ENCODE data around the gene TCEANC2.
"Not testable (repeated sequence)": the region's sequence is repeated elsewhere in the genome, so short reads cannot be mapped to it uniquely, and the experiment has no call there.

TCEANC2 gene

DNA sequence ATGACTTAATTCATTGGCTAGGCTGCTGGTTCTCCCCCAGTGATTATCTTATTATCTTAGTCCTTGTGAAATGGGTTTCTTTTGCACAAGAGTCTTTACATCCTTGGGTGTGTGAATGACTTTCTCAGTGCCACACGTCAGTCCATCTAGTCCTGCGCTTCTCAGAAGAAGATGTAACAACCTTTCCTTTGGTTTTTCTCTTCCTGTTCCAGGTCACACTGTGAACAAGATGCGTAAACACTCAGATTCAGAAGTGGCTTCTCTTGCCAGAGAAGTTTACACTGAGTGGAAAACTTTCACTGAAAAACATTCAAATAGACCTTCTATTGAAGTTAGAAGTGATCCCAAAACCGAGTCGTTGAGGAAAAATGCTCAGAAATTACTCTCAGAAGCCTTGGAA, 35.0 kb downstream of the TCEANC2 start:
- no peak overlapping the region for H3K4me3 ChIP-seq (ENCODE audit: control insufficient read depth, low read depth, low read length)
- no peak for DNase-seq (ENCODE audit: low read depth)
- TF ChIP-seq, protein P1, sequence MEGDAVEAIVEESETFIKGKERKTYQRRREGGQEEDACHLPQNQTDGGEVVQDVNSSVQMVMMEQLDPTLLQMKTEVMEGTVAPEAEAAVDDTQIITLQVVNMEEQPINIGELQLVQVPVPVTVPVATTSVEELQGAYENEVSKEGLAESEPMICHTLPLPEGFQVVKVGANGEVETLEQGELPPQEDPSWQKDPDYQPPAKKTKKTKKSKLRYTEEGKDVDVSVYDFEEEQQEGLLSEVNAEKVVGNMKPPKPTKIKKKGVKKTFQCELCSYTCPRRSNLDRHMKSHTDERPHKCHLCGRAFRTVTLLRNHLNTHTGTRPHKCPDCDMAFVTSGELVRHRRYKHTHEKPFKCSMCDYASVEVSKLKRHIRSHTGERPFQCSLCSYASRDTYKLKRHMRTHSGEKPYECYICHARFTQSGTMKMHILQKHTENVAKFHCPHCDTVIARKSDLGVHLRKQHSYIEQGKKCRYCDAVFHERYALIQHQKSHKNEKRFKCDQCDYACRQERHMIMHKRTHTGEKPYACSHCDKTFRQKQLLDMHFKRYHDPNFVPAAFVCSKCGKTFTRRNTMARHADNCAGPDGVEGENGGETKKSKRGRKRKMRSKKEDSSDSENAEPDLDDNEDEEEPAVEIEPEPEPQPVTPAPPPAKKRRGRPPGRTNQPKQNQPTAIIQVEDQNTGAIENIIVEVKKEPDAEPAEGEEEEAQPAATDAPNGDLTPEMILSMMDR (conservative IDR thresholded peaks at IDR 0.05; ENCODE audit: control insufficient read depth, insufficient read depth, low read depth, low read length) = no peak

DNA sequence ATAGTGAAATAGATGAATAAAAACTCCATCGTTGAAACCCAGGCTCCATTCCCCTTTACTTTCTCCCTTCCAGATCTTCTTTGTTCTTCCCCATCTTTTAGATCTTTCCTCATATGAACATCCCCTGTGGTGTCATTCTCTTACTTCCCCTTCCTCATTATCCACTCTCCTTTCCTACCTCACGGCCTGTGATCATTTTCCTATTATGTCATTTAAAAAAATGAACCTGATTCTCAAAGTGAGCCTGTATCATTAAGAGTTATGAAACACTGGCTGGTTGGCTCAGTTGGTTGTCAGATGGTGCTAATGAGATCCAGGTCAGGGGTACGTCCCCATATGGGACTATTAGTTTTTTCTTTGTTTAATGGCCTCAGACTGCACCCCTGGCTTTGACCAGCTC, 38.3 kb downstream of the TCEANC2 start:
- H3K4me3 ChIP-seq (ENCODE audit: control insufficient read depth, low read depth, low read length) = no peak overlapping the region
- DNase-seq (ENCODE audit: low read depth) = no peak
- TF ChIP-seq, protein P1 (conservative IDR thresholded peaks at IDR 0.05; ENCODE audit: control insufficient read depth, insufficient read depth, low read depth, low read length) = no peak

DNA sequence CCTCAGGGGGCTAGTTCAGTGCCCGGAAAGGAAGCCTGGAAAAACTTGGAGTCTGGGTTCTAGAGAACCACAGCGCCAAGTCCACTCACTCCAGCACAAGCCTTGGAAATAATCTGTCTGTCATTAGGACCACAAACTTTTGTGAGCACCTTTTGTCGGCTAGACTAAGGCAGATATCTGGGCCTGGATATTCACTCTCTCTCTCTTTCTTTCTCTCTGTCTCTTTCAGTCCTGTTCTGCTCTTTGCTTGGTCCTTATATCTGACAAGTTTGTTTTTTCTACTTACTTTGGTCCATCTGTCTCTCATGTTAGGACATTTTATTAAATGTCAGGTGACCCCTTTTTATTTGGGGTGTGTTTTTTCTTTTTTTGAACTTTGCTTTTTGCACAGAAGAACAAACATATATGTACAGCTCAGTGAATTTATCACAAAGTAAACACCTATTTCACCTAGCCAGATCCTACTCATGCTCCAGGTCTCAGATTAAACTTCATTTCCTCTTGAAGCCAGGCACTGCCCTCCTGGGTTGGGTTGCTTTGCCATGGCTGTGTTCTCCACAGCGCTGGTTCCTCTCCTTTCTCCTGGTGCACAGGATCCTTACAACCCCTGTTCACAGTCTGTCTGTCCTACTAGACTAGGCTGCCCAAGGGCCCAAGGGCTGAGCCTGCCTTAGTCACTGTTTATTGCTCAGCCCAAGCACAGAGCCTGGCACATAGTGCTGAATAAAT, 40.8 kb downstream of the TCEANC2 start:
- no peak overlapping the region for H3K4me3 ChIP-seq (ENCODE audit: control insufficient read depth, low read depth, low read length)
- no peak for DNase-seq (ENCODE audit: low read depth)
- TF ChIP-seq, protein P1 (conservative IDR thresholded peaks at IDR 0.05; ENCODE audit: control insufficient read depth, insufficient read depth, low read depth, low read length) = no peak

DNA sequence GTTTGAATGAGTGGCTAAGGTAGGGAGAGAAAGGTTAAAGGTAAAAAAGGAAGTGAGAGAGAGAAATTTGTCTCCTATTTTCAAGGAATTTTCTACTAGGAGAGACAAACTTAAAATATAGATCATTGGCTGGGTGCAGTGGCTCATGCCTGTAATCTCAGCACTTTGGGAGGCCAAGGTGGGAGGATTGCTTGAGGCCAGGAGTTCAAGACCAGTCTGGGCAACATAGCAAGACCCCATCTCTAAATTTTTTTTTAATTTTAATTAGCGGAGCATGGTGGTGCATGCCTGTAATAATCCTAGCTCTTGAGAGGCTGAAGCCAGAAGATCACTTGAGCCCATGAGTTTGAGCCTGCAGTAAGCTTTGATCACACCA, 41.3 kb downstream of the TCEANC2 start:
- H3K4me3 ChIP-seq (ENCODE audit: control insufficient read depth, low read depth, low read length); DNase-seq (ENCODE audit: low read depth): not testable (repeated sequence)

DNA sequence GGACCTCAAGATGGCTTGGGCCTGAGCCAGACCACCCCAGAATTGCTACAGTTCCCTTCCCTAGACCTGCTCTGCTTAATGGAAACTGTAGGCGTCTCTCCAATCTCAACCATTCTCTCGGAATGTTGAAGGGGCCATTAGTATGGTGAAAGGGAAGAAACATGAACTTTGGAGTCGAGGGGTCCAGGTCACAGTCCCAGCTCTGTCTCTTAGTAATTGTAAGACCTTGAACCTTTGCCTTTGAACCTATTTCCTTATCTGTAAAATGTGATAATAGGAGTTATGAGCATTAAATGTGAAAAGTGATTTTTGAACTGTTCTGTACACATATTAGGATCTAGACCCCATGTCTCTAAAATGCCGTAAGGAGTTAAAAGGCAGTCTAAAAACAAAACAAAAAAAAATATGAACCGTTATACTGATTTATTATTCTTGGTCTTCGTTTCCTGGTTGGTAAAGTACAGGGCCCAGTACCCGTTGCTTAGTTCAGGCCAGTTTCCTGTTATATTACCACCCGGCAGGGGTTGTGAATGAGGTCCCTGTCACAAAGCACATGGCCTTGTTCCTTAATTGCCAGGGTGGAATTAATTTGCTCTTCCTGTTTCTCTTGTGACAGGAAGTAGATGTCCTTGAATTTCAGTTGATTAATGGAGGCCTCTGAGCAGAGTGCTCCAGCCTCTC, 42.3 kb downstream of the TCEANC2 start:
- H3K4me3 ChIP-seq (ENCODE audit: control insufficient read depth, low read depth, low read length) = no peak overlapping the region
- DNase-seq (ENCODE audit: low read depth) = no peak
- TF ChIP-seq, protein P1 (conservative IDR thresholded peaks at IDR 0.05; ENCODE audit: control insufficient read depth, insufficient read depth, low read depth, low read length) = no peak

DNA sequence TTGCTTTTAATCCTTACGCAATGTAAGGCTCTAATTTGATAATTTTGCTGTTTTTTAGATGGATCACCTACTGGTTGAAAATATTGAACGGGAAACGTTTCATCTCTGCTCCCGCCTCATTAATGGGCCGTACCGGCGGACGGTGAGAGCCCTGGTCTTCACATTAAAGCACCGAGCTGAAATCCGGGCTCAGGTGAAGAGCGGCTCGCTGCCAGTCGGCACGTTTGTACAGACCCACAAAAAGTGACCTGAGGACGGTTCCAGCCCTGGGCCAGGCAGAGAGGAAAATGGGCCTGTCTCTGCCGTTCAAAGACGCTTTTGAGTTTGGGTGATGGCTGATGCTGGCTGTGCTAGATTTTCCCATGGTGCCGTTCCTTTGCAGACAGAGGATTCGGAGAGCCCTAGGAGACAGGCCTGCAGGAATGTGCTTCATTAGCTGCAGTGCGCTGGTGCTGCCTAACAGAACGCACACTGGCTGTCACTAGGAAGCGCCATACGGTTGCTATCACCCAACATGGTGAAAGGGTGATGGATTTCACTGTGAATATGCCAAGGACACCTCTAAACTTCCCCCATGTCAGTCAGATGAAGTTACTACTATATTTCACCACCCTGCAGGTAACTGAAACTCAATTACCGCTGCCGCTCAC, 42.9 kb downstream of the TCEANC2 start:
- no peak overlapping the region for H3K4me3 ChIP-seq (ENCODE audit: control insufficient read depth, low read depth, low read length)
- TF ChIP-seq, protein P1 (conservative IDR thresholded peaks at IDR 0.05; ENCODE audit: control insufficient read depth, insufficient read depth, low read depth, low read length) = no peak
- no peak for DNase-seq (ENCODE audit: low read depth)

DNA sequence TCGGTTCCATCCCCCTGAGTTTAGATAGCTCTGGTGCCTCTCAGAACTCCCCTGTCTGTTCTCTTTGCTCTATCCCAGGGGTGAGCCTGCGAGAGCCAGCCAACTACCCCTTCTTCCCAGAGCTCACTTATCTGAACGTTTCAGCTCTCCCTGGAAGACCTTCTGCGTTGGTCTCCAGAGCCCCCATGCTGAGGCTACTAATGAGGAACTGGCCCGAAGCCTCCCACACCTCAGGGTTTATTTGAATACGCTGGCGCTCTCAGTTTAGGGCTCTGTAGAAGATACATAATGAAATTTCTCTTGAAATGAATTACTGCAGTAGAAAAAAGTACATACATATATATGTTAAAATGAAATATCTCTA, 43.5 kb downstream of the TCEANC2 start:
- H3K4me3 ChIP-seq (ENCODE audit: control insufficient read depth, low read depth, low read length) = no peak overlapping the region
- TF ChIP-seq, protein P1 (conservative IDR thresholded peaks at IDR 0.05; ENCODE audit: control insufficient read depth, insufficient read depth, low read depth, low read length) = no peak

More for the DNA sequence above, 43.5 kb downstream of the TCEANC2 start:
- DNase-seq (ENCODE audit: low read depth) = no peak
